Adrenal gland (tissue), 12 donors: Measurements from ENCODE around the gene LARGE1. TPM values are rescaled to one million over a fixed set of nuclear protein-coding genes. Genes with fewer than 3 reads are reported as not detected.

Source experiments
- DNase-seq, 7 donors: peaks; one replicate each; pipeline ENCODE4 v3.0.0-alpha.2; 2019 to 2020
- H3K27ac ChIP-seq, 5 donors: fragments of 200-600 bp; sonication (generic) in 4 of 5; 1 replicate in 3 of 5; 2 replicates in 2 of 5; pipeline versions ENCODE4 v1.5.1 to v1.8.0; 2016 to 2020; ENCODE audit warnings: mild to moderate bottlenecking in 1 of 5
- H3K27me3 ChIP-seq: fragments of 200-600 bp; 2 replicates; pipeline ENCODE4 v1.8.0; 2021
- H3K36me3 ChIP-seq, 2 donors: fragments of 200-600 bp; replicated peaks in 1 of 2; 1 replicate in 1 of 2; 2 replicates in 1 of 2; pipeline versions ENCODE4 v1.5.1 to v1.8.0; 2018 to 2022
- H3K4me1 ChIP-seq, 2 donors: fragments of 200-600 bp; replicated peaks in 1 of 2; 1 replicate in 1 of 2; 2 replicates in 1 of 2; pipeline versions ENCODE4 v1.5.1 to v1.8.0; 2018 to 2021
- H3K4me3 ChIP-seq, 4 donors: fragments of 200-600 bp; sonication (generic) in 3 of 4; one replicate each; pipeline ENCODE4 v1.5.1; 2016 to 2018
- H3K9me3 ChIP-seq, 3 donors: fragments of 200-600 bp; sonication (generic) in 1 of 3; replicated peaks in 1 of 3; 1 replicate in 2 of 3; 2 replicates in 1 of 3; pipeline versions ENCODE4 v1.5.1 to v1.8.0; 2016 to 2021
- CTCF ChIP-seq, 6 experiments: fragments of 450-650 bp in 4 of 6; fragments of 200-600 bp in 2 of 6; sonication (generic) in 1 of 6; IDR thresholded peaks; 1 replicate in 5 of 6; 2 replicates in 1 of 6; pipeline versions ENCODE4 v1.5.1 to v1.8.0; 2016 to 2021; ENCODE audit warnings: antibody characterized with exemption in 6 of 6, mild to moderate bottlenecking in 2 of 6, moderate library complexity in 1 of 6
- POLR2A ChIP-seq, 2 donors: fragments of 450-650 bp; IDR thresholded peaks; one replicate each; pipeline ENCODE4 v1.6.1; 2017; ENCODE audit warnings: antibody characterized with exemption in 2 of 2, mild to moderate bottlenecking in 2 of 2, moderate library complexity in 1 of 2
- WGBS, 4 donors: extraction: QIAGEN DNeasy Blood & Tissue Kit in 2 of 4; methylation state at CpG; one replicate each; pipeline versions ENCODE4 v1.1.5 to v1.1.7; 2013 to 2017; 5-methylcytosine and 5-hydroxymethylcytosine counted together
- intact Hi-C, 2 donors: fragments of 100-400 bp; cut with DNase I; formaldehyde crosslinking; loops; one replicate each; pipeline versions ENCODE4 v1.14.1 to v1.15.0; 2022 to 2023
- polyA plus RNA-seq, 3 donors: library from polyadenylated mRNA; stranded (reverse); fragments of 200-250 nt in 2 of 3; fragments of 350-450 nt in 1 of 3; fragmentation: Illumina TruSeq in 1 of 3; extraction: RNeasy Lipid Tissue Mini Kit (QIAGEN cat#74804) in 1 of 3; gene quantifications; one replicate each; pipeline ENCODE4 v1.2.3, GENCODE V29; 2013 to 2014
- total RNA-seq, 9 donors: library from RNA; depleted of rRNA in 4 of 9; stranded (reverse); fragments of >200 nt in 4 of 9; fragments of 120-200 nt in 1 of 9; fragmentation: NEBNext Ultra II Directional in 1 of 9; extraction: Animal tissue kit (Norgen Biotek cat#: 25700) in 1 of 9; gene quantifications; one replicate each; pipeline versions ENCODE4 v1.1.0 to v1.2.4, GENCODE V29; 2013 to 2023
- donor health status: healthy with polysubstance abuse.
- donor health status: Bipolar disorder and iron deficiency.
- donor health status: DM: yes; HTN: yes; CAD: no.
- donor health status: DM: no; HTN: no; CAD: no.
- donor health status: DM: no; HTN: no; CAD: no.
- donor health status: DM: yes; HTN: yes; CAD: no.

Gene LARGE1
- total and polyA plus RNA-seq, 12 donors = 3.4 to 67.6 (median 30.6) TPM

GRCh38 chr22:33529424-33530113 is 390.7 kb downstream of the LARGE1 start:
- no peaks in the 10 kb centered on the region for H3K9me3 ChIP-seq
- H3K36me3 ChIP-seq = no peaks in the 10 kb centered on the region
- 48 to 60% (median 52%) methylated on average over 9 of the region's 9 CpGs for WGBS, 4 donors
- peak overlapping the region in 2 of 5 donors; percentile 13 to 43 for H3K27ac ChIP-seq
- TF ChIP-seq CTCF (IDR thresholded peaks at IDR 0.05) = no peak
- no peak for TF ChIP-seq POLR2A (IDR thresholded peaks at IDR 0.05)
- no peak overlapping the region for H3K4me3 ChIP-seq
- DNase-seq = peak; percentile 46 to 81 (median 75)
- H3K27me3 ChIP-seq = no peaks in the 10 kb centered on the region
- peaks cover 10 to 12% of the 10 kb centered on the region in 2 donors for H3K4me1 ChIP-seq
- intact Hi-C loops = loop anchor here in 1 of 2 donors (10.0 kb wide), 1 partner anchor 45 kb away; no protein-coding TSS in a partner anchor

DNA sequence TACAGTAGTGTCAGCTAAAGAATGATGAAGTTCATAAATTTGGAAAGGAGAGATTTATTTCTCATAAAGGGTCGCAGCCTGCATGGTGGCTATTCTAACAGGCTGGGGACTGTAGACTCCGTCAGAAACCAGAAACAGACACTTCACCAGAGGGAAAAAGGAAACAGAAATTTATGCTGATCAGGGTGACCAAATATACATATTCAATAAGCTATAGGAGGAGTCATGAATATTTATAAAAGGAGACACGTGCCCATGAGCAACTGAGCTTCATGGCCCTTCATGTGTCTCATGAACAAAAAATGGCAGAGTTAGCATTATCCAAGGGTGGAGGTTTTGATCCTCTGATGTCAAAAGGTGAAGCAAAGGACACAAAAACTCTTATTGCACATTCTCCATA is 392.1 kb downstream of the LARGE1 start:
- TF ChIP-seq CTCF (IDR thresholded peaks at IDR 0.05) (no peak), POLR2A (IDR thresholded peaks at IDR 0.05) (no peak)
- Histone ChIP-seq H3K4me3 (no peak overlapping the region), H3K36me3 (no peaks in the 10 kb centered on the region), H3K4me1 (peaks cover 10 to 12% of the 10 kb centered on the region in 2 donors), H3K9me3 (no peaks in the 10 kb centered on the region), H3K27me3 (no peaks in the 10 kb centered on the region), H3K27ac (no peak overlapping the region)
- intact Hi-C loops = loop anchor here in 1 of 2 donors (10.0 kb wide), 1 partner anchor 47 kb away; no protein-coding TSS in a partner anchor
- WGBS, 4 donors = 57 to 78% (median 67%) methylated on average over 3 of the region's 3 CpGs
- DNase-seq = no peak

DNA sequence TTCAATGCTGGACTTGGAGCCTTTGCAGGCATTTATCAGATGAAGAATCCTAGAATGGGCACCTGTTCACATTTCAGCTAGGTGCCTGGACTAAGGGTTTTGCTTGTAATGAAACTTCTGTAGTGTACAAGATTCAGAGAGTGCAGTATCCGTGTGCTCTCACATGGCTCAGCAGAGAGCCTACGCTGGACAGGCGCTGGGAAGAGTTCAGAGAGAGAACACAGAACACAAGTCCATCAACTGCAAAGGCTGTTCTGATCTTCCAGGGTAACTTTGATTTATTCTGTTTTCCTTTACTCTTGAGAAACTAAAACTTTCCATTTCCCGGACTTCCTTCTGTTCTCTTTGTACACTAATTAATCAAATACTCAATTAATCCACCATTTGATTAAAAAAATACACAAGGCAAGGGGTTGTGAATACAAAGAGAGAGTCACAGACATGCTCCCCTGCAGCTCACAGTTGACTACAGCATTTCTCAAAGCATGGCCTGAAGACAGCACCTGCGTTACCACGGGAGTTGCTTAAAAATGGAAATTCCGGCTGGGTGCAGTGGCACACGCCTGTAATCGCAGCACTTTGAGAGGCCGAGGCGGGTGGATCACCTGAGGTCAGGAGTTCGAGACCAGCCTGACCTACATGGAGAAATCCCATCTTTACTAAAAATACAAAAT is 393.7 kb downstream of the LARGE1 start:
- Histone ChIP-seq H3K4me3 (no peak overlapping the region), H3K27ac (no peak overlapping the region), H3K36me3 (no peaks in the 10 kb centered on the region), H3K9me3 (no peaks in the 10 kb centered on the region), H3K4me1 (peaks cover 10 to 12% of the 10 kb centered on the region in 2 donors), H3K27me3 (no peaks in the 10 kb centered on the region)
- WGBS, 4 donors = 85 to 90% (median 87%) methylated on average over 12 of the region's 12 CpGs
- DNase-seq = no peak
- intact Hi-C loops = loop anchor here in 1 of 2 donors (10.0 kb wide), 1 partner anchor 48 kb away; no protein-coding TSS in a partner anchor
- no peak for TF ChIP-seq CTCF (IDR thresholded peaks at IDR 0.05)
- no peak for TF ChIP-seq POLR2A (IDR thresholded peaks at IDR 0.05)

- intact Hi-C loops = loop anchor here (5.0 to 10.0 kb wide), 2 partner anchors 50 to 53 kb away; no protein-coding TSS in a partner anchor
- no peak overlapping the region for H3K27ac ChIP-seq
- no peaks in the 10 kb centered on the region for H3K36me3 ChIP-seq
- no peaks in the 10 kb centered on the region for H3K27me3 ChIP-seq
- peaks cover 8 to 11% of the 10 kb centered on the region in 2 donors for H3K4me1 ChIP-seq
- no peaks in the 10 kb centered on the region for H3K9me3 ChIP-seq
- no peak for DNase-seq
- H3K4me3 ChIP-seq = no peak overlapping the region
- WGBS, 4 donors = 83 to 88% (median 86%) methylated on average over 4 of the region's 4 CpGs
- TF ChIP-seq CTCF (IDR thresholded peaks at IDR 0.05) (no peak), POLR2A (IDR thresholded peaks at IDR 0.05) (no peak)
Measured at GRCh38 chr22:33524511-33525260, 395.6 kb downstream of the LARGE1 start.
